ENCODE data around the gene ACTBL2.

GRCh38 chr5:57452885-57453284 is 29.7 kb downstream of the ACTBL2 start:
- TF ChIP-seq CTCF (IDR thresholded peaks at IDR 0.05), result no peak
- TF ChIP-seq POLR2AphosphoS5 (IDR thresholded peaks at IDR 0.05; ENCODE audit: insufficient read depth in 1 of 2, low read depth in 1 of 2), result no peak
- TF ChIP-seq POLR2A (IDR thresholded peaks at IDR 0.05), result no peak

Measured in vagina (tissue), 2 donors.